H9 (cell line): ENCODE measurements around the gene KBTBD12. TPM values are rescaled to one million over a fixed set of nuclear protein-coding genes. Genes with fewer than 3 reads are reported as not detected.

ENCODE experiments used
- DNase-seq: peaks from one replicate; pipeline ENCODE4 v3.0.0-alpha.2; 2017
- H2AFZ ChIP-seq: one replicate; pipeline ENCODE4 v1.6.1; 2013; ENCODE audit warnings: mild to moderate bottlenecking, low read length, control low read depth, moderate library complexity
- H2AK5ac ChIP-seq: 2 replicates; pipeline ENCODE4 v1.6.1; 2013; ENCODE audit warnings: low read length, control low read depth, mixed read lengths; ENCODE audit not compliant: insufficient read length
- H2BK120ac ChIP-seq: one replicate; pipeline ENCODE4 v1.6.1; 2013; ENCODE audit warnings: low read depth, mild to moderate bottlenecking, low read length, control low read depth, inconsistent platforms; ENCODE audit not compliant: poor library complexity, severe bottlenecking
- H2BK12ac ChIP-seq: 2 replicates; pipeline ENCODE4 v1.6.1; 2013; ENCODE audit warnings: low read length, control low read depth, mixed read lengths, low read depth; ENCODE audit not compliant: insufficient read length
- H2BK15ac ChIP-seq: 2 replicates; pipeline ENCODE4 v1.6.1; 2013; ENCODE audit warnings: low read depth, low read length, control low read depth
- H2BK20ac ChIP-seq: one replicate; pipeline ENCODE4 v1.6.1; 2013; ENCODE audit warnings: low read depth, mild to moderate bottlenecking, low read length, control low read depth, inconsistent platforms; ENCODE audit not compliant: poor library complexity, severe bottlenecking
- H2BK5ac ChIP-seq: 2 replicates; pipeline ENCODE4 v1.6.1; 2013; ENCODE audit warnings: low read length, control low read depth, mixed read lengths; ENCODE audit not compliant: insufficient read length
- H3K14ac ChIP-seq: 2 replicates; pipeline ENCODE4 v1.6.1; 2013; ENCODE audit warnings: low read length, control low read depth; ENCODE audit not compliant: insufficient read depth
- H3K18ac ChIP-seq: 2 replicates; pipeline ENCODE4 v1.6.1; 2013; ENCODE audit warnings: low read depth, mild to moderate bottlenecking, mixed read lengths, low read length, control low read depth; ENCODE audit not compliant: insufficient read length
- H3K23ac ChIP-seq: 2 replicates; pipeline ENCODE4 v1.6.1; 2013; ENCODE audit warnings: low read length, control low read depth, mixed read lengths, low read depth; ENCODE audit not compliant: insufficient read length
- H3K23me2 ChIP-seq: 2 replicates; pipeline ENCODE4 v1.6.1; 2013; ENCODE audit warnings: low read depth, mild to moderate bottlenecking, mixed read lengths, low read length, control low read depth; ENCODE audit not compliant: insufficient read length, poor library complexity, severe bottlenecking
- H3K27ac ChIP-seq: 2 replicates; pipeline ENCODE4 v1.5.1; 2013; ENCODE audit warnings: low read length, control low read depth, mixed read lengths, low read depth; ENCODE audit not compliant: insufficient read length
- H3K27me3 ChIP-seq: 2 replicates; pipeline ENCODE4 v1.6.1; 2013; ENCODE audit warnings: low read length, control low read depth, inconsistent platforms; ENCODE audit not compliant: insufficient read depth
- H3K4ac ChIP-seq: 2 replicates; pipeline ENCODE4 v1.6.1; 2013; ENCODE audit warnings: low read depth, mild to moderate bottlenecking, control low read depth, inconsistent platforms, low read length, moderate library complexity
- H3K4me1 ChIP-seq: 2 replicates; pipeline ENCODE4 v1.6.1; 2013; ENCODE audit warnings: low read length, control low read depth, inconsistent platforms; ENCODE audit not compliant: insufficient read depth
- H3K4me2 ChIP-seq: 2 replicates; pipeline ENCODE4 v1.6.1; 2013; ENCODE audit warnings: low read length, control low read depth, mixed read lengths; ENCODE audit not compliant: insufficient read length, insufficient read depth
- H3K56ac ChIP-seq: 2 replicates; pipeline ENCODE4 v1.6.1; 2013; ENCODE audit warnings: low read depth, mild to moderate bottlenecking, mixed read lengths, low read length, control low read depth; ENCODE audit not compliant: insufficient read length
- H3K79me1 ChIP-seq: 2 replicates; pipeline ENCODE4 v1.6.1; 2013; ENCODE audit warnings: low read depth, mild to moderate bottlenecking, moderate library complexity, low read length, control low read depth, inconsistent platforms; ENCODE audit not compliant: insufficient read depth, poor library complexity, severe bottlenecking
- H3K79me2 ChIP-seq: 2 replicates; pipeline ENCODE4 v1.6.1; 2013; ENCODE audit warnings: low read length, control low read depth, inconsistent platforms; ENCODE audit not compliant: insufficient read depth
- H3K9ac ChIP-seq: 2 replicates; pipeline ENCODE4 v1.6.1; 2013; ENCODE audit warnings: low read length, control low read depth, mixed read lengths; ENCODE audit not compliant: insufficient read length; ENCODE audit errors: extremely low read depth
- H3K9me3 ChIP-seq: one replicate; pipeline ENCODE4 v1.6.1; 2013; ENCODE audit warnings: low read depth, low read length, inconsistent platforms; ENCODE audit not compliant: control insufficient read depth
- H3T11ph ChIP-seq: one replicate; pipeline ENCODE4 v1.6.1; 2013; ENCODE audit warnings: mild to moderate bottlenecking, low read length, control low read depth, inconsistent platforms
- H4K20me1 ChIP-seq: one replicate; pipeline ENCODE4 v1.6.1; 2013; ENCODE audit not compliant: control insufficient read depth, insufficient read length, insufficient read depth
- H4K5ac ChIP-seq: 2 replicates; pipeline ENCODE4 v1.6.1; 2013; ENCODE audit warnings: low read depth, mild to moderate bottlenecking, mixed read lengths, low read length, control low read depth; ENCODE audit not compliant: insufficient read length
- H4K8ac ChIP-seq: replicated peaks from 2 replicates; pipeline ENCODE4 v1.6.1; 2013; ENCODE audit warnings: low read length, control low read depth, mixed read lengths, low read depth; ENCODE audit not compliant: insufficient read length
- H4K91ac ChIP-seq: 2 replicates; pipeline ENCODE4 v1.6.1; 2013; ENCODE audit warnings: low read depth, mild to moderate bottlenecking, moderate library complexity, mixed read lengths, low read length, control low read depth; ENCODE audit not compliant: insufficient read length
- H3K27ac Mint-ChIP-seq, 3 experiments: 2 replicates in 2 of 3; 3 replicates in 1 of 3; pipeline ENCODE4 v1.8.0; 2020 to 2021; ENCODE audit warnings: mixed read lengths in 3 of 3, mild to moderate bottlenecking in 1 of 3, moderate library complexity in 1 of 3
- H3K27me3 Mint-ChIP-seq: 2 replicates; pipeline ENCODE4 v1.8.0; 2021; ENCODE audit warnings: low read depth, mild to moderate bottlenecking, moderate library complexity, mixed read lengths
- H3K36me3 Mint-ChIP-seq, 3 experiments: 2 replicates in 2 of 3; 3 replicates in 1 of 3; pipeline ENCODE4 v1.8.0; 2020 to 2021; ENCODE audit warnings: low read depth in 3 of 3, mixed read lengths in 3 of 3; ENCODE audit not compliant: insufficient read depth in 1 of 3
- H3K4me1 Mint-ChIP-seq, 2 experiments: 2 replicates each; pipeline ENCODE4 v1.8.0; 2020; ENCODE audit warnings: mixed read lengths in 2 of 2
- H3K4me3 Mint-ChIP-seq, 2 experiments: 2 replicates in 1 of 2; 3 replicates in 1 of 2; pipeline ENCODE4 v1.8.0; 2020 to 2021; ENCODE audit warnings: mild to moderate bottlenecking in 2 of 2, mixed read lengths in 2 of 2, moderate library complexity in 1 of 2
- H3K9me3 Mint-ChIP-seq, 2 experiments: 2 replicates in 1 of 2; 3 replicates in 1 of 2; pipeline ENCODE4 v1.8.0; 2020; ENCODE audit warnings: mild to moderate bottlenecking in 2 of 2, mixed read lengths in 2 of 2, moderate library complexity in 1 of 2
- WGBS: extraction: QIAGEN DNeasy Blood & Tissue Kit; methylation state at CpG from one replicate; pipeline ENCODE4 v1.1.7; 2013; ENCODE audit warnings: missing lambda C conversion rate, low lambda C conversion rate, mixed read lengths; ENCODE audit not compliant: insufficient read length; ENCODE audit errors: extremely low coverage; 5-methylcytosine and 5-hydroxymethylcytosine counted together
- total RNA-seq: library from RNA; stranded (reverse); gene quantifications from 2 replicates; pipeline ENCODE4 v1.2.1, GENCODE V29; 2021
- TF ChIP-seq, protein P1 (sequence below): fragments of 200-600 bp; sonication (generic); conservative IDR thresholded peaks from 3 replicates; pipeline ENCODE4 v1.8.0; 2021; ENCODE audit warnings: antibody characterized with exemption, mild to moderate bottlenecking

KBTBD12 gene
- total RNA-seq, 1 experiment from 2014 or later = not detected

DNA sequence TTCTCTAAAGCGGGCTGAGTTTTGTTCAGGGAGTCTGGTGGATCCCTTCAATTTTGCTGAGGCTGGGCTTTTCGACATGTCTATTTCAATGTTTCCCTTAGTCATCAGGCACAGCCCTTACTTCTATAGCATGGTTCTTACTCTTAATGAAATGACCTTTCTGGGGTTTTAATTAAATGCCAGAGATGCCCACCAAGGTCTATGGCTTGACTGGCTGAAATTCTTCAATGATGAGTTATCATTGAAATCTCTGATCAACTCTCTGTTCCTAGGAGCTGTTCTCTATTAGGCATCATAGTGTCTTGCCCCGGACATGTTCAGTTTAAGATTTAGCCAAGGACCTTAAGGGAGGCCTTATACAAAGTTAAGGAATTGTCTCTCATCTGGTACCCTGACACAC is 33.4 kb upstream of the KBTBD12 start:
- Histone ChIP-seq H3K4me1 (no peaks in the 10 kb centered on the region), H3K4me2 (no peak overlapping the region), H3T11ph (no peak overlapping the region), H4K91ac (no peak overlapping the region), H3K56ac (no peak overlapping the region), H4K20me1 (no peaks in the 10 kb centered on the region), H4K5ac (no peak overlapping the region), H3K14ac (no peak overlapping the region), H2BK12ac (no peak overlapping the region), H2AK5ac (no peak overlapping the region), H2BK120ac (no peak overlapping the region), H3K23me2 (no peaks in the 10 kb centered on the region), H3K79me1 (no peaks in the 10 kb centered on the region), H3K9ac (no peak overlapping the region), H3K4ac (no peak overlapping the region), H3K27me3 (no peaks in the 10 kb centered on the region), H2BK5ac (no peak overlapping the region), H3K18ac (no peak overlapping the region), H2BK15ac (no peak overlapping the region), H3K27ac (no peak overlapping the region), H3K79me2 (no peaks in the 10 kb centered on the region), H3K9me3 (no peaks in the 10 kb centered on the region), H2BK20ac (no peak overlapping the region), H4K8ac (no peak overlapping the region), H2AFZ (no peak overlapping the region), H3K23ac (no peak overlapping the region)
- no peak overlapping the region for H3K27ac Mint-ChIP-seq
- H3K9me3 Mint-ChIP-seq = peaks cover 0 to 2% of the 10 kb centered on the region in 2 experiments; a peak in 1 of 5 replicates
- WGBS = no CpG with 5 or more reads among the region's 3 CpGs
- H3K4me3 Mint-ChIP-seq = no peak overlapping the region
- H3K27me3 Mint-ChIP-seq = no peaks in the 10 kb centered on the region
- TF ChIP-seq, protein P1, sequence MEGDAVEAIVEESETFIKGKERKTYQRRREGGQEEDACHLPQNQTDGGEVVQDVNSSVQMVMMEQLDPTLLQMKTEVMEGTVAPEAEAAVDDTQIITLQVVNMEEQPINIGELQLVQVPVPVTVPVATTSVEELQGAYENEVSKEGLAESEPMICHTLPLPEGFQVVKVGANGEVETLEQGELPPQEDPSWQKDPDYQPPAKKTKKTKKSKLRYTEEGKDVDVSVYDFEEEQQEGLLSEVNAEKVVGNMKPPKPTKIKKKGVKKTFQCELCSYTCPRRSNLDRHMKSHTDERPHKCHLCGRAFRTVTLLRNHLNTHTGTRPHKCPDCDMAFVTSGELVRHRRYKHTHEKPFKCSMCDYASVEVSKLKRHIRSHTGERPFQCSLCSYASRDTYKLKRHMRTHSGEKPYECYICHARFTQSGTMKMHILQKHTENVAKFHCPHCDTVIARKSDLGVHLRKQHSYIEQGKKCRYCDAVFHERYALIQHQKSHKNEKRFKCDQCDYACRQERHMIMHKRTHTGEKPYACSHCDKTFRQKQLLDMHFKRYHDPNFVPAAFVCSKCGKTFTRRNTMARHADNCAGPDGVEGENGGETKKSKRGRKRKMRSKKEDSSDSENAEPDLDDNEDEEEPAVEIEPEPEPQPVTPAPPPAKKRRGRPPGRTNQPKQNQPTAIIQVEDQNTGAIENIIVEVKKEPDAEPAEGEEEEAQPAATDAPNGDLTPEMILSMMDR = no peak
- no peaks in the 10 kb centered on the region for H3K4me1 Mint-ChIP-seq
- H3K36me3 Mint-ChIP-seq = peaks cover 0 to 2% (median 0%) of the 10 kb centered on the region in 3 experiments; a peak in 2 of 7 replicates
- DNase-seq = no peak
